ENCODE data around the gene CDH4. TPM values are rescaled to one million over a fixed set of nuclear protein-coding genes. Genes with fewer than 3 reads are reported as not detected.

The CDH4 gene
- total and polyA plus RNA-seq, 2 of the 4 experiments (the other 2 are of a cell fraction), result 1.6 to 3.5 TPM

- no peak overlapping the region for H3K27ac ChIP-seq (ENCODE audit: insufficient read depth, low read length)
- H2AK9ac ChIP-seq (replicated peaks; ENCODE audit: low read depth, low read length, poor library complexity), result no peak overlapping the region
- H3K4me3 ChIP-seq (ENCODE audit: insufficient read depth, low read depth, low read length), result no peak overlapping the region
- POLR2A ChIA-PET (ENCODE audit: unreplicated experiment), result no interaction called here
- no peaks in the 10 kb centered on the region; the same call in 1 of the 2 replicates for H3K4me1 ChIP-seq (ENCODE audit: control insufficient read depth, insufficient read depth, low read length)
- ATAC-seq (ENCODE audit: low read depth) (no peak), DNase-seq (no peak)
- H2BK20ac ChIP-seq (ENCODE audit: low read depth, low read length), result no peak overlapping the region
- no peak overlapping the region for H3K14ac ChIP-seq (replicated peaks; ENCODE audit: low read depth, low read length)
- no peak overlapping the region for H4K8ac ChIP-seq (ENCODE audit: low read depth in 2 of 2, low read length in 2 of 2)
- no peak for TF ChIP-seq ELK1 (IDR thresholded peaks at IDR 0.05; ENCODE audit: borderline replicate concordance, low read depth, low read length)
- TF ChIP-seq CEBPB (IDR thresholded peaks at IDR 0.05; ENCODE audit: low read depth, low read length), result no peak
- no peak for TF ChIP-seq RCOR1 (IDR thresholded peaks at IDR 0.05; ENCODE audit: insufficient replicate concordance, low read length)
- TF ChIP-seq FOS (IDR thresholded peaks at IDR 0.05; ENCODE audit: low read depth, low read length), result no peak
- no peak for TF ChIP-seq RFX5 (IDR thresholded peaks at IDR 0.05; ENCODE audit: low read depth, low read length)
- no peak for TF ChIP-seq MAZ (IDR thresholded peaks at IDR 0.05; ENCODE audit: borderline replicate concordance, low read depth, low read length)
- TF ChIP-seq MXI1 (IDR thresholded peaks at IDR 0.05; ENCODE audit: borderline replicate concordance, low read depth, low read length), result no peak
- TF ChIP-seq NFE2L2 (IDR thresholded peaks at IDR 0.05; ENCODE audit: low read depth, low read length), result no peak
- TF ChIP-seq MAFK (IDR thresholded peaks at IDR 0.05; ENCODE audit: low read depth, low read length), result no peak
- no peak for TF ChIP-seq CHD1 (IDR thresholded peaks at IDR 0.05; ENCODE audit: low read depth, low read length)
- no peak for TF ChIP-seq RAD21 (IDR thresholded peaks at IDR 0.05; ENCODE audit: low read length)
- TF ChIP-seq POLR2A (IDR thresholded peaks at IDR 0.05; ENCODE audit: low read depth, low read length), result no peak
- no peak for TF ChIP-seq BHLHE40 (IDR thresholded peaks at IDR 0.05; ENCODE audit: low read depth, low read length)
- TF ChIP-seq CTCF (conservative IDR thresholded peaks at IDR 0.05; ENCODE audit: low read depth, low read length), result no peak
- no peak for TF ChIP-seq SMC3 (IDR thresholded peaks at IDR 0.05; ENCODE audit: low read depth, low read length)
- TF ChIP-seq, protein P1, sequence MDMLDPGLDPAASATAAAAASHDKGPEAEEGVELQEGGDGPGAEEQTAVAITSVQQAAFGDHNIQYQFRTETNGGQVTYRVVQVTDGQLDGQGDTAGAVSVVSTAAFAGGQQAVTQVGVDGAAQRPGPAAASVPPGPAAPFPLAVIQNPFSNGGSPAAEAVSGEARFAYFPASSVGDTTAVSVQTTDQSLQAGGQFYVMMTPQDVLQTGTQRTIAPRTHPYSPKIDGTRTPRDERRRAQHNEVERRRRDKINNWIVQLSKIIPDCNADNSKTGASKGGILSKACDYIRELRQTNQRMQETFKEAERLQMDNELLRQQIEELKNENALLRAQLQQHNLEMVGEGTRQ (IDR thresholded peaks at IDR 0.05; ENCODE audit: low read depth, low read length), result no peak
- peaks cover 8% of the 10 kb centered on the region; the same call in 1 of the 2 replicates for H3K9me1 ChIP-seq (ENCODE audit: insufficient read depth, low read length)
- CTCF ChIA-PET, result no interaction called here
- H3K18ac ChIP-seq (ENCODE audit: low read depth, low read length), result no peak overlapping the region
- in situ Hi-C loops (cut with MboI; ENCODE audit: low sequenced_read_pairs) (no loop called here), intact Hi-C loops (cut with micrococcal nuclease) (no loop called here), dilution Hi-C loops (cut with HindIII; ENCODE audit: low sequenced_read_pairs, unreplicated experiment) (no loop called here)
- 90% methylated on average over 18 of the region's 25 CpGs; no CpG with 5 or more reads in 1 of the 2 experiments for WGBS, 2 experiments (ENCODE audit: extremely low coverage in 2 of 2, insufficient read length in 1 of 2)
- no peak overlapping the region for H4K91ac ChIP-seq (ENCODE audit: insufficient read depth, low read depth, low read length)
- H4K5ac ChIP-seq (ENCODE audit: low read depth, low read length), result no peak overlapping the region
- H3K23ac ChIP-seq (ENCODE audit: low read depth, low read length), result no peak overlapping the region
- H2AFZ ChIP-seq (replicated peaks; ENCODE audit: low read length, poor library complexity), result no peak overlapping the region
- no peaks in the 10 kb centered on the region for H3K9me3 ChIP-seq (ENCODE audit: control insufficient read depth, insufficient read depth, low read length)
- H4K20me1 ChIP-seq (ENCODE audit: insufficient read depth, low read length), result no peaks in the 10 kb centered on the region; the same call in 1 of the 2 replicates
- H3K4ac ChIP-seq (ENCODE audit: low read depth, low read length), result no peak overlapping the region
- H3K79me1 ChIP-seq (ENCODE audit: low read depth in 1 of 2, low read length in 2 of 2), result no peaks in the 10 kb centered on the region
- H3K27me3 ChIP-seq (ENCODE audit: control insufficient read depth, insufficient read depth, low read length), result peaks cover 2% of the 10 kb centered on the region; the same call in 1 of the 2 replicates
- H3K4me2 ChIP-seq (ENCODE audit: low read depth, low read length), result no peak overlapping the region
- H2BK15ac ChIP-seq (ENCODE audit: low read depth, low read length), result no peak overlapping the region
- BruUV-seq (replicated peaks), result no TSS peak
- no peak overlapping the region for H2AK5ac ChIP-seq (ENCODE audit: low read depth, low read length)
- H3K9ac ChIP-seq (ENCODE audit: low read depth, low read length), result no peak overlapping the region
- H2BK5ac ChIP-seq (ENCODE audit: low read depth, low read length, poor library complexity, severe bottlenecking), result no peak overlapping the region
- no peak overlapping the region for H2BK120ac ChIP-seq (ENCODE audit: low read depth, low read length)
- no peaks in the 10 kb centered on the region for H3K36me3 ChIP-seq (ENCODE audit: control insufficient read depth, insufficient read depth, low read length)
- no peak overlapping the region for H3K56ac ChIP-seq (ENCODE audit: extremely low read depth, insufficient read depth, low read length)
Measured at GRCh38 chr20:61758564-61759200, 506.6 kb downstream of the CDH4 start.

Data from IMR-90 (cell line).